ENCODE measurements around the gene IGSF23. TPM values are rescaled to one million over a fixed set of nuclear protein-coding genes. Genes with fewer than 3 reads are reported as not detected.
A peak's percentile ranks its signal among the peaks of the same experiment; 100 is the strongest.

IGSF23 gene
- total RNA-seq, 1 donor, result not detected

DNA sequence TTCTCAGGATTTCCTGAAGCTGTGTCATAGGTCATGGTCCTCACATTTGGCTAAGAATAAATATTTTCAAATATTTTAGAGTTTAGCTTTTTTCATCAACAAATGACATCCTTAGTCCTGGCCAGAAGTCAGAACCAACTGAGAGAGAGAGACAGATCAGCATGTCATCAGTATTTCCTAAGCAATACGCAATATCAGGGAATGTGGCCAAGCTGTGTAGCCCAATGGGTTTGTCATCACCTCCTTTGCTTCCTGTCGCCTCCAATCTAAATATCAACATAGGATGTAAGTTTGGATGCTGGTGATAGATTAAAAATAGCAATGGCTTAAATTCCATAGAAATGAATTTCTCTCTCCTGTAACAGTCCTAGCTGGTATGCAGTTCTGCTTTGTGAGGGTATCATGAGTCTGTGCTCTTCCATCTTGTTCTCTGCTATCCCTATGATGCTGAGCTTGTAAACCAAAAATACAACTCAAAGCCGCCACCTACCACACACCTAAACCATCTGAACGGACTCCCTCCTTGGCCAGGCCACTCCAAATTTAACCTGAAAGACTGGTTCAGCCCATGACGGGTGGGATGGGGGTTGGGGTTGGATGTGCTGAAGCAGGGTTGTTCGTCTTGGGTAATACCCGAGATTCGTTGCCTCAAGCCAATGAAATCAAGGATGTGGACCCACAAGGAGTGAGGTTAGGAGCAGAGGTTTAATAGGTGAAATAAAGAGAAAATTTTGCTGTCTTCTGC is 10.0 kb upstream of the IGSF23 start:
- Histone ChIP-seq H3K9me3 (ENCODE audit: low read depth, low read length) (no peaks in the 10 kb centered on the region), H2AFZ (ENCODE audit: low read length) (no peak overlapping the region), H3K27me3 (ENCODE audit: insufficient read depth, low read length) (no peaks in the 10 kb centered on the region), H4K20me1 (ENCODE audit: insufficient read depth, low read length) (no peaks in the 10 kb centered on the region), H3K4me2 (ENCODE audit: insufficient read depth, low read length) (peak overlapping the region; percentile 47), H3K79me2 (ENCODE audit: insufficient read depth, low read length) (no peaks in the 10 kb centered on the region), H3K4me3 (ENCODE audit: insufficient read depth, low read length) (peak overlapping the region; percentile 2), H3K36me3 (ENCODE audit: insufficient read depth, low read length) (no peaks in the 10 kb centered on the region), H3K27ac (ENCODE audit: low read depth, low read length) (peak overlapping the region; percentile 78), H3K4me1 (ENCODE audit: insufficient read depth, low read length) (peaks cover 31% of the 10 kb centered on the region)
- peak; percentile 90 for DNase-seq (ENCODE audit: insufficient read length, low spot score, missing footprints)
- TF ChIP-seq, protein P1, sequence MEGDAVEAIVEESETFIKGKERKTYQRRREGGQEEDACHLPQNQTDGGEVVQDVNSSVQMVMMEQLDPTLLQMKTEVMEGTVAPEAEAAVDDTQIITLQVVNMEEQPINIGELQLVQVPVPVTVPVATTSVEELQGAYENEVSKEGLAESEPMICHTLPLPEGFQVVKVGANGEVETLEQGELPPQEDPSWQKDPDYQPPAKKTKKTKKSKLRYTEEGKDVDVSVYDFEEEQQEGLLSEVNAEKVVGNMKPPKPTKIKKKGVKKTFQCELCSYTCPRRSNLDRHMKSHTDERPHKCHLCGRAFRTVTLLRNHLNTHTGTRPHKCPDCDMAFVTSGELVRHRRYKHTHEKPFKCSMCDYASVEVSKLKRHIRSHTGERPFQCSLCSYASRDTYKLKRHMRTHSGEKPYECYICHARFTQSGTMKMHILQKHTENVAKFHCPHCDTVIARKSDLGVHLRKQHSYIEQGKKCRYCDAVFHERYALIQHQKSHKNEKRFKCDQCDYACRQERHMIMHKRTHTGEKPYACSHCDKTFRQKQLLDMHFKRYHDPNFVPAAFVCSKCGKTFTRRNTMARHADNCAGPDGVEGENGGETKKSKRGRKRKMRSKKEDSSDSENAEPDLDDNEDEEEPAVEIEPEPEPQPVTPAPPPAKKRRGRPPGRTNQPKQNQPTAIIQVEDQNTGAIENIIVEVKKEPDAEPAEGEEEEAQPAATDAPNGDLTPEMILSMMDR (IDR thresholded peaks at IDR 0.05; ENCODE audit: extremely low read depth, low read depth, low read length), result no peak

DNA sequence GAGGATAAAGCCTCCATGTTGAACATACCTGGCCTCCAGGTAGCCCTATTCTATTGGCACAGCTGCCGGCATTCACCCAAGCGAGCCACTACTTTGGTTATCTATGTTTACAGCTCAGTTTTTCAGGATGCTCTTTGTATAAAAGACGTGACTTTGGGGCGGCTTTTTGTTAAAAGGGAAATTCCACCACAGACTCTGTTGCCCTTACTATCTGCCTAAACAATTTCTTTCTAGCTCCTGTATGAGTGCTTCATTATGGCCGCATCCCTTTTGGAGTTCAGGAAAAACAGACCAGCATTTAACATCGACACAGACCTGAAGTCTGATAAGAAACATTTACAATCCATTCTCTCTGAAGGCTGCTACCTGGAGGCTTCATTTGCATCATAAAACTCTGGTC is 9.1 kb upstream of the IGSF23 start:
- H3K36me3 ChIP-seq (ENCODE audit: insufficient read depth, low read length), result no peaks in the 10 kb centered on the region
- no peak overlapping the region for H3K27ac ChIP-seq (ENCODE audit: low read depth, low read length)
- no peak overlapping the region for H3K4me3 ChIP-seq (ENCODE audit: insufficient read depth, low read length)
- H3K4me2 ChIP-seq (ENCODE audit: insufficient read depth, low read length), result no peak overlapping the region
- no peaks in the 10 kb centered on the region for H4K20me1 ChIP-seq (ENCODE audit: insufficient read depth, low read length)
- no peaks in the 10 kb centered on the region for H3K79me2 ChIP-seq (ENCODE audit: insufficient read depth, low read length)
- H3K9me3 ChIP-seq (ENCODE audit: low read depth, low read length), result no peaks in the 10 kb centered on the region
- DNase-seq (ENCODE audit: insufficient read length, low spot score, missing footprints), result no peak
- H2AFZ ChIP-seq (ENCODE audit: low read length), result no peak overlapping the region
- TF ChIP-seq, protein P1 (IDR thresholded peaks at IDR 0.05; ENCODE audit: extremely low read depth, low read depth, low read length), result no peak
- H3K4me1 ChIP-seq (ENCODE audit: insufficient read depth, low read length), result peaks cover 34% of the 10 kb centered on the region
- no peaks in the 10 kb centered on the region for H3K27me3 ChIP-seq (ENCODE audit: insufficient read depth, low read length)

DNA sequence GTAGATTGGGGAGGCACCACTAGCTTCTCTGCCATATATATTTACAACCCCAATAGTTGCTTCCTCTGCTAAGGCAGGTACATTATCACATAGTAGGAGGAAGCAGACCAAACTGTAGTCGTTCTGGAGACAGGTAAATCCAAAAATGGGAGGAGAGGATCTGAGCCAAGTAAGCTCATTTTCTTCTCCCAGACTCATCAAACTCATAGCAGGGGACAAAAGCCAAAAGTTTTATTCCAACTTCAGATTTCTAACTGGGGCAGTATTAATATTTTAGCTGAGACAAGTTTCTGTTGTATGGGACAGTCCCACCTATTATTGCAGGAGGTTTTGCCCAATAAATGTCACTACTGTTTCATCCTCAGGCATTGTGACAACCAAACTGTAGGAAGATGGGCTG is 7.8 kb upstream of the IGSF23 start:
- H3K4me1 ChIP-seq (ENCODE audit: insufficient read depth, low read length), result peaks cover 34% of the 10 kb centered on the region
- no peak overlapping the region for H3K27ac ChIP-seq (ENCODE audit: low read depth, low read length)
- no peaks in the 10 kb centered on the region for H3K36me3 ChIP-seq (ENCODE audit: insufficient read depth, low read length)

DNA sequence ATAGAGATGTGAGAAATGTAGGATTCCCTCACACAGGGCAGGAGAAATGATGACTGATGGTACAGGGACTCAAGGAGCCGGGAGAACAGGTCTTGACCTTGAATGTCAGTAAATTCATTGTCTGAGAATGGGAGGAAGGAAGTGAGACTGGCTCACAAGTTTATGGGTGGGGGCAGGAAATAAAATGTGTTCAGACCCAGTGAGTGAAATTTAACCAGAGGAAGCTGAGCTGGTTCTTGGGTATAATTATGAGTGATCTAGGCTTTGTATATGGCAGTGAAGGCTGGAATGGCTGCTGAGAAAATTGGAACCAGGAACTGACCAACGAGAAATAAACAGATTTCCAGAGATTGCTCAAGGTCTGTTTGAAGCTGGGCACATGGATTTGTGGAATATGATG is 6.3 kb upstream of the IGSF23 start:
- H3K4me3 ChIP-seq (ENCODE audit: insufficient read depth, low read length), result no peak overlapping the region
- peak overlapping the region; percentile 50 for H2AFZ ChIP-seq (ENCODE audit: low read length)
- no peaks in the 10 kb centered on the region for H3K9me3 ChIP-seq (ENCODE audit: low read depth, low read length)
- no peaks in the 10 kb centered on the region for H3K36me3 ChIP-seq (ENCODE audit: insufficient read depth, low read length)
- H3K79me2 ChIP-seq (ENCODE audit: insufficient read depth, low read length), result no peaks in the 10 kb centered on the region
- TF ChIP-seq, protein P1 (IDR thresholded peaks at IDR 0.05; ENCODE audit: extremely low read depth, low read depth, low read length), result no peak
- no peaks in the 10 kb centered on the region for H4K20me1 ChIP-seq (ENCODE audit: insufficient read depth, low read length)
- H3K4me1 ChIP-seq (ENCODE audit: insufficient read depth, low read length), result peaks cover 34% of the 10 kb centered on the region
- DNase-seq (ENCODE audit: insufficient read length, low spot score, missing footprints), result peak; percentile 61
- H3K4me2 ChIP-seq (ENCODE audit: insufficient read depth, low read length), result no peak overlapping the region
- no peaks in the 10 kb centered on the region for H3K27me3 ChIP-seq (ENCODE audit: insufficient read depth, low read length)
- no peak overlapping the region for H3K27ac ChIP-seq (ENCODE audit: low read depth, low read length)

More for the DNA sequence above, 7.8 kb upstream of the IGSF23 start:
- no peak for DNase-seq (ENCODE audit: insufficient read length, low spot score, missing footprints)
- Histone ChIP-seq H3K9me3 (ENCODE audit: low read depth, low read length) (no peaks in the 10 kb centered on the region), H3K4me2 (ENCODE audit: insufficient read depth, low read length) (no peak overlapping the region), H3K79me2 (ENCODE audit: insufficient read depth, low read length) (no peaks in the 10 kb centered on the region), H3K27me3 (ENCODE audit: insufficient read depth, low read length) (no peaks in the 10 kb centered on the region), H4K20me1 (ENCODE audit: insufficient read depth, low read length) (no peaks in the 10 kb centered on the region), H2AFZ (ENCODE audit: low read length) (no peak overlapping the region), H3K4me3 (ENCODE audit: insufficient read depth, low read length) (no peak overlapping the region)
- TF ChIP-seq, protein P1 (IDR thresholded peaks at IDR 0.05; ENCODE audit: extremely low read depth, low read depth, low read length), result no peak
